Sciatic nerve (tissue), 2 donors: ENCODE results near the gene PA2G4. TPM values are rescaled to one million over a fixed set of nuclear protein-coding genes. Genes with fewer than 3 reads are reported as not detected.
"Not testable (repeated sequence)": the region's sequence is repeated elsewhere in the genome, so short reads cannot be mapped to it uniquely, and the experiment has no call there.

Experiments
- ATAC-seq: fragments of 200-7000 bp; cut with Tn5 transposase; one replicate; pipeline ENCODE4 v1.9.1; 2020; ENCODE audit warnings: mild to moderate bottlenecking, moderate library complexity
- DNase-seq: peaks from one replicate; pipeline ENCODE4 v3.0.0-alpha.2; 2020; ENCODE audit warnings: low spot score
- intact Hi-C: fragments of 100-400 bp; cut with DNase I; formaldehyde crosslinking; loops from one replicate; pipeline ENCODE4 v1.14.2; 2022
- total RNA-seq: library from RNA; stranded (reverse); fragmentation: NEBNext Ultra II Directional; extraction: Animal tissue kit (Norgen Biotek cat#: 25700); gene quantifications from one replicate; pipeline ENCODE4 v1.2.1, GENCODE V29; 2021
- donor health status: DM: no; HTN: no; CAD: no.
- donor health status: DM: no; HTN: no; CAD: no.

The PA2G4 gene
- total RNA-seq, 1 donor from 2014 or later = 79.6 TPM

DNA sequence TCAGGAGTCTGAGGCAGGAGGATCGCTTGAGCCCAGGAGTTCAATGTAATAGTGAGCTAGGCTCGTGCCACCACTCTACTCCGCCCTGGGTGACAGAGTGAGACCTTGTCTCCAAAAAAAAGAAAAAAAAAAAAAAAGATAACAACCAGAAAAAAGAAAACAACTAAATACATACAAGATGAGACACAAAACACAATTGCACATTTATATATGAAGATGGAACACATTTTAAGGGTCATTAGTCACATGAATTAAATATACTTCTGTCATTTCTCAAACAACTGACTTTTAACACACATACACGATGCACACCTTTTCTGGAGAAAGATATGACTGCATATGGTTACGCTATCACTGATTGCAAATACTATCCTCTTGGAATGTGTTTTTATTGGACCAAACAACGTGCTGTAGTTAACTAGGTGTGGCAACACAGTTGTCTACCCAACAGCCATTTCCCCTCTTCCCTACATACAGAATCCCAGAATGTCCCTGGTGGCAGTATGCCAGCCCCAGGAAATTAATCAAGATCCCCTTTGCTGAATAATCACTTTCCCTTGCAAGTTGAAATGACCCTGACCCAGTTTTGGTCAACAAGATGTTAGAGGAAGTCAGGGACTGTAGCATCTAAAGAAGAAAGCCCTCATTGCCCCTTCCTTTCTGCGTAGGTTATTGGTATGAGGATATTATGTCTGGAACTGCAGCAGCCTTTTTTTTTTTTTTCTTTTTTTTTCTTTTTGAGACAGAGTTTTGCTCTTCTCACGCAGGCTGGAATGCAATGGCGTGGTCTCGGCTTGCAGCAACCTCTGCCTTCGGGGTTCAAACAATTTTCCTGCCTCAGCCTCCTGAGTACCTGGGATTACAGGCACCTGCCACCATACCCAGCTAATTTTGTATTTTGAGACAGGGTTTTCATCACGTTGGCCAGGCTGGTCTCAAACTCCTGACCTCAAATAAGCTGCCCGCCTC is 42.4 kb downstream of the PA2G4 start:
- intact Hi-C loops = no loop called here
- DNase-seq = no peak
- ATAC-seq = peak; percentile 38

DNA sequence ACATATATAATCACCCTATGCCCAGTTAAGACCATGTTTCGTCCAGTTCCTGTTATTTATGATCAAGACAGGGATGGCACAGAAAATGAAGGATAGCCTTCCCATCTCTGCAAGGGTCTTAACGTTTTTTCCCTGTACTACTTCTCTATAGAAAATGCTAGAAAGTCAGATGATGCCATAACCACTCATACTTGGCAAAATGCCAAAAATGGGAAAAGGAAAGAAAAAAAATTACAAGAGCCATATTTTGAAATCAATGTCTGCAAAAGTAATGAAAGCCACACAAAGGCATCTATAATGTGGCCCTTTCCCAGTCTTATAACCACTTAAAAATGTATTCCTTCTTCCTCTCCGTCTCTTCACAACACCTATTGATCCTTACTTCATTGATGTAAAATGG is 46.2 kb downstream of the PA2G4 start:
- DNase-seq (no peak), ATAC-seq (no peak)
- intact Hi-C loops = no loop called here

- no peak for DNase-seq
- peak; percentile 25 for ATAC-seq
- intact Hi-C loops = no loop called here
These were observed 47.3 kb downstream of the PA2G4 start for GRCh38 chr12:56151672-56152131.

DNA sequence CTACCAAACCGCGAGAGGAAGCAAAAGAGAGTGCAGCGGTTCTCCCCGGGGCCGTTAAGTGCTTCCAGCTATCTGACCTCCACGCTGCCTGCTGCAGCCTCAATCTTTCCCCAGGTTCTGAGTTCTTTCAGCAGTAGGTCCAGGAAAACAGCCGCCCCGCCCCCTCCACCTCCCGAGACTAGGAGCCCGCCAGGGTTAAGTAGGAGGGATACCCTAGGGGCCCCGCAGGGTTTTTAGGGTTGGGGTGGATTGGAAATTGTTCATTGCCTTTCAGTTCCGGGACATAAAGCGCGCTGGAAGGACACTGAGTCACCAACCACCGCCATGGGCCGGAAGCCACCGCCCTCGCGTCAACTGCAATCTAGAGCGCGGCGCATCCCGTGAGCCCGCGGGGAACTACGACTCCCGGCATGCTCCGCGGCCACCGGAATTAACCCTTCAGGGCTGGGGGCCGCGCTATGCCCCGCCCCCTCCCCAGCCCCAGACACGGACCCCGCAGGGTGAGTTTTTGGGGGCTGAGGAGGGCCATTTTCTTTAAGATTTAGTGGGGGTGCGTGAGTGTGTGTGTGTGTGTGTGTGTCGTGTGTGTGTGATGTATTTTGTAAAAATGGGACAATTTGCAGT is 47.9 kb downstream of the PA2G4 start, which contains the start of gene MYL6B:
MYL6B (plus strand) TSS at position 456 of the 624 bp plus-strand sequence. CDS start 1,332 bp downstream, outside the sequence.
- DNase-seq (peak; percentile 96), ATAC-seq (peak; percentile 97)
- intact Hi-C loops = no loop called here

DNA sequence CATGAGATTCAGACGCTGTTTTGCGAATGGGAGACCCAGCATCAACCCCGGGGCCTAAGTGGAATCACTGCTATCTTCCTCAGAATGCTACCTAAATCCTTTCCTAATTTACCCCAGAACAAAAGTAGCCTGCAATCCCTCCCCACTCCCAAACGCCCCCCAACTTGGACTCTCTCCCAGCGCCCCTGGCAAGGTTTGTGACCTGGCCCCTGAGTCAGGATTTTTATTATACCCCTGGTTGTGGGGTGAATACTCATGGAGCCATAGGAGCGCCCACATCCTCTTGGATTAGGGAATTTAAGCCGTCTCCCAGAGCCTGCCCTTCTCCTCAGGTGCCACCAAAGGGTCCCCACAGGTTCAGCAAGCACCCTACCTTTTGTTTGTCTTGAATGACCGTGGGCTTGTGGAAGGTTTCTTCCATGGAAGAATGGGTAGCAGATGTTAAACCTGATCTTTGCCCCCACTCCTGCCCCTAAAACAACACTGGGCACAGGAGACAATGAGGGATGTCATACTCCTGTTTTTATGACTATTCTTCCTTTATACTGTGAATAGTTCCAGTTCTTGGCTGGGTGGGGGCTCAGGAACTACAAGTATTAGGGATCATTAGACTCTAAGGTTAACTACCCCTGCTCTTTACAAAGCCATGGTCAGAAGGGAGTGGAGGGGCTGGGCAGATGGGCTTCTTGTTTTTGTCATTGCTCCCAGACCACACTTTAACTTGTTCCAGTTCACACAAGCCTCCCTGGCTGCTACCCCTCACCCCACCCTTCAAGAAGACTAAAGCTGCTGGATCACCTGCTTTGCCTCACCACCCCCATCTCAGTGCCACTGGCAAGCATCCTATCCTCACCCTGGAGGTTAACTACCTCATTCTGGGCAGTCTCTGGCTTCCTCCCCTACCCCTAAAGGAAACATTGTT is 48.7 kb downstream of the PA2G4 start:
- intact Hi-C loops = no loop called here
- no peak for DNase-seq
- ATAC-seq = no peak

DNA sequence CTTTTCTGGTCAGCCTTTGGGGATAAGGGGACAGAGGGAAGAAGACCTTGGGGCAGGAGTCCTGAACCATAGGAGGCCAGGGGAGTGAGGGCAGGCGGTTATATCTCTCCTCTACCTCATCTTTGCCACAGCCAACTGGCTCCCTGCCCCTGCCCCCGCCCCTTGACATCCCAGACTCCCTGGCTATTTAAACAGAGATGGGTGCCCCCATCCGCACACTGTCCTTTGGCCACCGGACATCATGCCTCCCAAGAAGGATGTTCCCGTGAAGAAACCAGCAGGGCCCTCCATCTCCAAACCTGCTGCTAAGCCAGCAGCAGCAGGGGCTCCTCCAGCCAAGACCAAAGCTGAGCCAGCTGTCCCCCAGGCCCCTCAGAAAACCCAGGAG is 49.3 kb downstream of the PA2G4 start:
- no peak for DNase-seq
- no peak for ATAC-seq
- intact Hi-C loops = no loop called here

DNA sequence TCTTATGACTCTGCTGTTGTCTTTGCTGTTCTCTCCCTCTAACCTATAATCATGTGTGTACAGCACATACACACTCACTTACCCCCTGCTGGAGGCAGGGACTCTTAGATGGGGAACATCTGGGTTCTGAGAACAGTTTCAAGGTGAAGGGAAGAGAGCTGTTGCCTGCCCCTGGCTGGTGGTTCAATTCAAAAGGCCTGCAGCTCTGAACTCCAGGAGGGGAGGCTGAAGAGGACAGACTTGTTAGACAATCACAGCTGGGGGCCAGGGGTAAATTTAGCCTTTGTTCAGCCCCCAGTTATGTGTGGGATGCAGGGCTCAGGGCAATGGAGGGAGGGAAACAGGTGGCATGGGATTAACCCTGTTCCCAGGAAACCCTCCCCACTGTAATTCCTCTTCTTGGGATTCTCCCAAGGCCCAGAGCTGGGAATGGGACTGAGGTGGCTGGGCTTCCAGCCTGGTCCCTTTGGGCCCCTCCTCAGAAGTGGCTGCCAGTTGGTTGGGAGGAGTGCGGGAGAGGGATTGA is 50.0 kb downstream of the PA2G4 start:
- DNase-seq = no peak
- ATAC-seq = no peak
- intact Hi-C loops = no loop called here

DNA sequence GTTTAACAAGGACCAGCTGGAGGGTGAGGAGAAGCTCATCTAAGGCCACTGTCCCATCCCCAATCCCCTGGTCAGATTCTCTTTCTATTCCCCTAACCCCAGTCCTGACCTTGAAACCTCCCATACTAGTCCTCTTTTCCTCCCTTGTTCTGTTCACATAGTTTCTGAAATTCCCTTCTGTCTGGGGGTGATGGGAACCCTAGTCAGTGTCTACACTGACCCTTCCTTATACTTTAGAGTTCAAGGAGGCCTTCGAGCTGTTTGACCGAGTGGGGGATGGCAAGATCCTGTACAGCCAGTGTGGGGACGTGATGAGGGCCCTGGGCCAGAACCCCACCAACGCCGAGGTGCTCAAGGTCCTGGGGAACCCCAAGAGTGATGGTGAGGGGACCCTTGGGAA is 50.5 kb downstream of the PA2G4 start:
- DNase-seq (no peak), ATAC-seq (no peak)
- intact Hi-C loops = no loop called here

GRCh38 chr12:56155256-56155845 is 51.0 kb downstream of the PA2G4 start:
- intact Hi-C loops = no loop called here
- no peak for DNase-seq
- no peak for ATAC-seq

- DNase-seq, ATAC-seq, intact Hi-C loops: not testable (repeated sequence)
These were observed 52.3 kb downstream of the PA2G4 start for GRCh38 chr12:56156464-56157200.

GRCh38 chr12:56157201-56158028 is 53.1 kb downstream of the PA2G4 start:
- intact Hi-C loops = no loop called here
- ATAC-seq (peak; percentile 72), DNase-seq (peak; percentile 87)

DNA sequence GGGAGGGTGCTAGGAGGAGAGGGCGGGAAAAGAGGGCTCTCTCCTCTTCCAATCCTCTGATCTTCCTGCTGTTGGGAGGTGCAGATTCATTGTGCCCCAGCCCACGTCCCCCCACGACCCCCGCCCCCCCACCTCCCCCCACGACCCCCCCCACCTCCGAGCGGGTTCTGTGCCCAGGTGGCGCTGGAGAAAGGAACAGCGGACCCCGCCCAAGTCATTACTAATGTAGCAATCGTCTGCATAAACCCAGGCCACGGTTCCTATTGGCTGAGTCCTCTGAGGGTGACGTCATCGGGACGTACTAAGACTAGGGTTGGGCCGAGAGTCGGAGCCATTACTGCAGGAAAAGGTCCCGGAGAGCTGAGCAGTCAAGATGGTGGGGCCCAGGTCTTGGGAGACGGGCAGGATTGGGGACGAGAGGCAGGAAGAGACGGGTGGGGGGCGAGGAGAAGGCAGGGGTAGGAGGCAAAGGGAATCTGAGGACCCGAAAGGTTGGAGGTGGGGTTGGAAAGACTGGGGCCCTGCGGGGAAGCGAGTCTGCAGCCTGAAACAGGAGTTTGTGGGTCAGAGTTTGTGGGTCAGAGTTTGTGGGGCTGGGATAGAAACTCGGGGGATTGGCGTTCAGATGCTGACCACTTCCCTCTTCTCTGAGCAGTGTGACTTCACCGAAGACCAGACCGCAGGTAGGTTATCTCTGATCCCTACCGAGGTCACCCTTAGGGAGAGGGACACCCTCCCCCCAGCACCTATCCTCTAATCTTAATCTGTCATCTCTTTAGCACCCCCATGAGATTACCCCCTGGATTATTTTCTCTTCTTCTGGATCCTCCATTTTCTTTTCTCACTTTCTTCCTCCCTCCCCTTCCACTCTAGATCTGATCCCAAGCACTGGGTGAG is 53.9 kb downstream of the PA2G4 start, which contains the start of gene MYL6:
MYL6 (plus strand) TSS at position 331 of the 897 bp plus-strand sequence; CDS start at position 374, 43 bp downstream.
- ATAC-seq (peak; percentile 95), DNase-seq (peak; percentile 97)
- intact Hi-C loops = no loop called here

GRCh38 chr12:56158926-56159461 is 54.6 kb downstream of the PA2G4 start:
- intact Hi-C loops = no loop called here
- ATAC-seq = peak; percentile 61

DNA sequence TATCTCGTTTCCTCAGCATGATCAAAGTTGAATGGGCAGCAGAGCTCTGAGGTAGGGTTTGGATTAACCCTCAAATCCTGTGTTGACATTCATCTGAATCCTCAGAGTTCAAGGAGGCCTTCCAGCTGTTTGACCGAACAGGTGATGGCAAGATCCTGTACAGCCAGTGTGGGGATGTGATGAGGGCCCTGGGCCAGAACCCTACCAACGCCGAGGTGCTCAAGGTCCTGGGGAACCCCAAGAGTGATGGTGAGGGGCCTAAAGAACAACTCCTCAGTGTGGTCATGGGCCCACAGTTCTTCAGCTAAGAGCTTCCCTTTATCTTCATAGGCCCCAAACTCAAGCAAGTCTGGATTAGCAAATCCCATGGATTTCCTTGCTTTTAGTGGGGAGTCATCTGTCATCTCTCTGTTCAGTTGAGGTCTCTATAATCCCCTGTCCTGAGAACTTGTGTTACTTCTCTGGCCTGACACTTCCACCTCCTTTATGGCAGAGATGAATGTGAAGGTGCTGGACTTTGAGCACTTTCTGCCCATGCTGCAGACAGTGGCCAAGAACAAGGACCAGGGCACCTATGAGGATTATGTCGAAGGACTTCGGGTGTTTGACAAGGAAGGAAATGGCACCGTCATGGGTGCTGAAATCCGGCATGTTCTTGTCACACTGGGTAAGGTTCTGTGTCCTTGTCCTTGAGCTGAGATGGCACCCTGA is 55.3 kb downstream of the PA2G4 start:
- no peak for DNase-seq
- no peak for ATAC-seq
- intact Hi-C loops = no loop called here

More at GRCh38 chr12:56158926-56159461, 54.6 kb downstream of the PA2G4 start:
- DNase-seq = peak; percentile 78

GRCh38 chr12:56160193-56160763 is 55.9 kb downstream of the PA2G4 start:
- ATAC-seq (no peak), DNase-seq (no peak)
- intact Hi-C loops = no loop called here
